ENCODE measurements around the gene BHLHA9.
A peak's percentile ranks its signal among the peaks of the same experiment; 100 is the strongest.

The BHLHA9 gene

DNA sequence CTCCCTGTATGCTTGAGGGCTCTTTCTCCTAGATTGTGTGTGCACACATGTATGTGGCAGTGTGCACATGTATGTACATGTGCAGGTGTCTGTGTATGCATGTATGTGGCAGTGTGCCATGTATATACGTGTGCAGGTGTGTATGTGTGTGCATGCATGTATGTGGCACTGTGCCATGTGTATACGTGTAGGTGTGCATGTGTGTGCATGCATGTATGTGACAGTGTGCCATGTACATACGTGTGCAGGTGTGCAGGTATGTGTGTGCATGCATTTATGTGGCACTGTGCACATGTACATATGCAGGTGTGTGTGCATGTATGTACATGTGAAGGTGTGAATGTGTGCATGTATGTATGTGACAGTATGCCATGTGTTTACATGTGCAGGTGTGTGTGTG lies 43.9 kb upstream of the BHLHA9 start:
- TF ChIP-seq FOXM1 (IDR thresholded peaks at IDR 0.05; ENCODE audit: borderline replicate concordance, low read depth) (no peak), TEAD4 (IDR thresholded peaks at IDR 0.05) (no peak), EGR1 (IDR thresholded peaks at IDR 0.05) (no peak), CREB1 (IDR thresholded peaks at IDR 0.05; ENCODE audit: low read depth) (no peak), RAD21 (IDR thresholded peaks at IDR 0.05; ENCODE audit: low read depth) (no peak), NFIC (IDR thresholded peaks at IDR 0.05) (no peak), EP300 (IDR thresholded peaks at IDR 0.05; ENCODE audit: borderline replicate concordance) (no peak), YY1 (IDR thresholded peaks at IDR 0.05; ENCODE audit: low read depth) (no peak), TCF12 (IDR thresholded peaks at IDR 0.05; ENCODE audit: low read depth) (no peak), MAX (IDR thresholded peaks at IDR 0.05) (no peak), TAF1 (IDR thresholded peaks at IDR 0.05; ENCODE audit: low read depth) (no peak), CEBPB (IDR thresholded peaks at IDR 0.05) (no peak), USF1 (IDR thresholded peaks at IDR 0.05) (no peak)

GRCh38 chr17:1227365-1227764 lies 42.9 kb upstream of the BHLHA9 start:
- TF ChIP-seq TCF12 (IDR thresholded peaks at IDR 0.05; ENCODE audit: low read depth) (no peak), USF1 (IDR thresholded peaks at IDR 0.05) (no peak), TEAD4 (IDR thresholded peaks at IDR 0.05) (no peak), FOXM1 (IDR thresholded peaks at IDR 0.05; ENCODE audit: borderline replicate concordance, low read depth) (no peak), ZBTB7A (IDR thresholded peaks at IDR 0.05; ENCODE audit: low read depth) (no peak), NFIC (IDR thresholded peaks at IDR 0.05) (no peak)

DNA sequence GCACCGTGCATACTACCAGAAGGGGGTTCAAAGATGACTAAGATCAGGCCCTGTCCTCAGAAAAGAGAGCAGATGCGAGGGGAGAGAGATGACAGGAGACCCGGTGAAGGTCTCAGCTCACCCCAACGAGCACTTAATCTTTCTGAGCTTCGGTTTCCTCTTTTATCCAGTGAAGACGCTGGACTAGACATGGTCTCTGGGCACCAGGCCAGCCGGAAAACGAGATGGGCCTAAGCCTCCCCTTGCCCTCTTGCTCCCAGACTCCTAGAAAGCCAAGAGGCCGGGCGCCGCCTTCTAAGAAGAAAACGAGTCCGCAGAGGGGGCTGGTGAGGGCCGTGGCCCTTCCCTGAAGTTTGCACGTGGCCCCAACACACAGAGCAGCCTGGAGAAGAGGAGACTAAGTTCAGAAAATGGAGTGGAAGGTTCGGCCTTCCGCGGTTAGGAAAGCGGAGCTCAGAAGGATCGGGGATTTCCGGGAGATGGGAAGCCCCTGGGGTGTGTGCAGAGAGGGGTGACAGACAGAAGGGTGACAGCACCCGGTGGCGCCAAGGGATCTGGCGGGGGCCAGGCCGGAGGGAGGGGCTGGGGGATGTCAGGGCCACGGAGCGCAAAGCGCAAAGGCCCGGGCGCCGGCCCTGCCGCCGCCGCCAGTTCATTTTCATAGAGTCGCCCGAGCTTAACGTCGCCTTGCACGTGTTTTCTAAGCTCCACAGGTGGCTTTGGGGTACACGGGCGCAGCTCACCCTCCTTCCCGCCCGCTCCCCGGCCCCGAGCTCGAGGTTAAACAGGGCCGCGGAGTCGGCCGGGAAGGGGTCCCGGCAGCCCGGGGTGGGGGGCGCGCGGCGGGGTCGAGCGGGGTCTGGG lies 42.1 kb upstream of the BHLHA9 start:
- TF ChIP-seq YY1 (IDR thresholded peaks at IDR 0.05; ENCODE audit: low read depth) (no peak), RAD21 (IDR thresholded peaks at IDR 0.05; ENCODE audit: low read depth) (no peak), MAX (IDR thresholded peaks at IDR 0.05) (no peak), USF1 (IDR thresholded peaks at IDR 0.05) (no peak), NFIC (IDR thresholded peaks at IDR 0.05) (no peak), TAF1 (IDR thresholded peaks at IDR 0.05; ENCODE audit: low read depth) (no peak), ZBTB7A (IDR thresholded peaks at IDR 0.05; ENCODE audit: low read depth) (0 out of 2 replicates have a peak, but pooled peaks have one; percentile 7)

DNA sequence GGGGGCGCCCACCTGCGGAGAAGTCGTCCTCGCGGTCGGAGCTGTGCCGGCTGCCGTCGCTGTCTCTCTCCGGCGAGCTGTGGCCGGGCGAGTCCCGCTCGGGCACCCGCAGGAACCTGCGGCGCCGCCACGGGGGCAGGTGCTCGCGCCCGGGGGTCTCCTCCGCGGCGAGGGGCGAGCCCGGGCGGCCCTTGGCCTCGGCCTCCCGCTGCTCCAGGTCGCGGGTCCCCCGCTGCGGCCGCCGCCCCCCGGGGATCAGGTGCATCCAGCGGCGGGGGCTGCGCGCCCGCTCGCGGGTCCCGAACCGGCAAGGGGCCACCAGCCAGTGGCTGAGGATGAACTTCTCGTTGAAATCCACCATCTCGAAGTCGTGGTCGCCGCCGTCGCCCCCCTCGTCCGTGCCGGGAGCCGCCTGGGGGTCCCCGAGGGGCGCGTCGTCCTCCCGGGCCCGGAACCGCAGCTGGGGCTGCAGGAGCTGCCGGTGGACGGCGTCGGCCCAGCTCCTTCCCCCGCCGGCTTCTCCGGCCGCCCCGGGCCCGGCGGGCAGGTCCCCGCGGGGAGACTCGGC lies 41.4 kb upstream of the BHLHA9 start:
- TF ChIP-seq TAF1 (IDR thresholded peaks at IDR 0.05; ENCODE audit: low read depth) (no peak), FOXM1 (IDR thresholded peaks at IDR 0.05; ENCODE audit: borderline replicate concordance, low read depth) (no peak), EGR1 (IDR thresholded peaks at IDR 0.05) (no peak), REST (IDR thresholded peaks at IDR 0.05; ENCODE audit: low read depth) (no peak), ZBTB7A (IDR thresholded peaks at IDR 0.05; ENCODE audit: low read depth) (no peak), TEAD4 (IDR thresholded peaks at IDR 0.05) (no peak), CREB1 (IDR thresholded peaks at IDR 0.05; ENCODE audit: low read depth) (no peak), YY1 (IDR thresholded peaks at IDR 0.05; ENCODE audit: low read depth) (no peak)

GRCh38 chr17:1229349-1229899 lies 40.8 kb upstream of the BHLHA9 start:
- TF ChIP-seq EGR1 (IDR thresholded peaks at IDR 0.05) (peak; percentile 61; the same call in 1 of the 2 replicates), YY1 (IDR thresholded peaks at IDR 0.05; ENCODE audit: low read depth) (no peak), RAD21 (IDR thresholded peaks at IDR 0.05; ENCODE audit: low read depth) (no peak), TCF12 (IDR thresholded peaks at IDR 0.05; ENCODE audit: low read depth) (no peak)

GRCh38 chr17:1229900-1230501 lies 40.2 kb upstream of the BHLHA9 start:
- TF ChIP-seq TAF1 (IDR thresholded peaks at IDR 0.05; ENCODE audit: low read depth) = no peak
- no peak for TF ChIP-seq CREB1 (IDR thresholded peaks at IDR 0.05; ENCODE audit: low read depth)
- TF ChIP-seq MAX (IDR thresholded peaks at IDR 0.05) = no peak
- TF ChIP-seq NFIC (IDR thresholded peaks at IDR 0.05) = no peak
- no peak for TF ChIP-seq REST (IDR thresholded peaks at IDR 0.05; ENCODE audit: low read depth)
- no peak for TF ChIP-seq CEBPB (IDR thresholded peaks at IDR 0.05)
- no peak for TF ChIP-seq EP300 (IDR thresholded peaks at IDR 0.05; ENCODE audit: borderline replicate concordance)
- TF ChIP-seq FOXM1 (IDR thresholded peaks at IDR 0.05; ENCODE audit: borderline replicate concordance, low read depth) = no peak
- no peak for TF ChIP-seq ZBTB7A (IDR thresholded peaks at IDR 0.05; ENCODE audit: low read depth)
- no peak for TF ChIP-seq YY1 (IDR thresholded peaks at IDR 0.05; ENCODE audit: low read depth)
- no peak for TF ChIP-seq USF1 (IDR thresholded peaks at IDR 0.05)
